K562 (cell line): ENCODE measurements around the gene CYB5RL.

Experiments used
- GTF2F1 ChIP-seq: IDR thresholded peaks from 2 replicates; pipeline ENCODE4 v1.6.1; 2011; ENCODE audit warnings: low read depth, low read length, improper control_type of control experiment
- MED1 ChIP-seq: sonication (generic); formaldehyde crosslinking; IDR thresholded peaks from 2 replicates; pipeline ENCODE4 v1.8.1; 2023; ENCODE audit warnings: missing genetic modification reagents, borderline replicate concordance
- NR2C2 ChIP-seq, 2 experiments: fragments of 200-800 bp in 1 of 2; sonication (Bioruptor generic) in 1 of 2; sonication (generic) in 1 of 2; formaldehyde crosslinking in 1 of 2; IDR thresholded peaks; 2 replicates each; pipeline versions ENCODE4 v1.6.1 to v1.8.0; 2016 to 2022; ENCODE audit warnings: mild to moderate bottlenecking in 1 of 2, missing compliant biosample characterization in 1 of 2, missing genetic modification characterization in 1 of 2, missing genetic modification reagents in 1 of 2
- POLR2G ChIP-seq: fragments of 200-400 bp; formaldehyde crosslinking; IDR thresholded peaks from 2 replicates; pipeline ENCODE4 v1.6.1; 2017; ENCODE audit warnings: low read depth, mild to moderate bottlenecking, antibody characterized with exemption, low read length, moderate library complexity
- RCOR1 ChIP-seq, 2 experiments: IDR thresholded peaks; 2 replicates each; pipeline ENCODE4 v1.6.1; 2012; ENCODE audit warnings: low read depth in 2 of 2, low read length in 2 of 2, borderline replicate concordance in 1 of 2, improper control_type of control experiment in 1 of 2
- TF ChIP-seq, protein P1 (sequence below): sonication (generic); formaldehyde crosslinking; IDR thresholded peaks from 2 replicates; pipeline ENCODE4 v1.5.0; 2020; ENCODE audit warnings: missing genetic modification reagents
- TF ChIP-seq, protein P2 (sequence below): fragments of 250-450 bp; sonication (Bioruptor Pico); IDR thresholded peaks from 2 replicates; pipeline ENCODE4 v1.5.0; 2021; ENCODE audit warnings: mild to moderate bottlenecking, borderline replicate concordance
- TF ChIP-seq, protein P3 (sequence below): sonication (generic); formaldehyde crosslinking; IDR thresholded peaks from 2 replicates; pipeline ENCODE4 v1.8.0; 2022; ENCODE audit warnings: missing genetic modification reagents, mild to moderate bottlenecking, borderline replicate concordance

DNA sequence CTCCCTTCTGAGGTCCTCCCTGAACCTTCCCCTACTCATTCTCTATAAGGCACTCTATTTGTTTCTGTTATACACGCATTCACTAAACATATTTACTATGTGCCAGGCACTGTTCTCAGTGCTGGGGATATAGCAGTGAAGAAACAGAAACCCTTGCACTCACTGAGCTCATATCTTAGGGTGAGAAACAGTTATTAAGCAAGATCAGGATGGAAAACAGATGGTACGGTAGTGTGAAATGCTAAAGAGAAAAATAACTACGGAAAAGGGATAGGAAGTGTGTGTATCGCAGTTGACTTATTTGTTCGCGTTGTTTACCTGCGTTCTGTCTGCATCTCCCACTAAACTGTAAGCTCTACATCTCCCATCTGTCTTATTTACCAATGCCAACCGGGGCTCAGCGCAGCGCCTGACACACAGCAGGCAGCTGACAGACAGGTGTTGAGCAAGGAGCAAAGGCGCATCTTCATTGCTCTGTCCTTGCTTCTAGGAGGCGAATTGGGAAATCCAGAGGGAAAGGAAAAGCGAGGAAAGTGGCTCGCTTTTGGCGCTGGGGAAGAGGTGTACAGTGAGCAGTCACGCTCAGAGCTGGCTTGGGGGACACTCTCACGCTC lies 572 bp downstream of the CYB5RL start:
- TF ChIP-seq, protein P1, sequence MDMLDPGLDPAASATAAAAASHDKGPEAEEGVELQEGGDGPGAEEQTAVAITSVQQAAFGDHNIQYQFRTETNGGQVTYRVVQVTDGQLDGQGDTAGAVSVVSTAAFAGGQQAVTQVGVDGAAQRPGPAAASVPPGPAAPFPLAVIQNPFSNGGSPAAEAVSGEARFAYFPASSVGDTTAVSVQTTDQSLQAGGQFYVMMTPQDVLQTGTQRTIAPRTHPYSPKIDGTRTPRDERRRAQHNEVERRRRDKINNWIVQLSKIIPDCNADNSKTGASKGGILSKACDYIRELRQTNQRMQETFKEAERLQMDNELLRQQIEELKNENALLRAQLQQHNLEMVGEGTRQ (CRISPR knock-in tag) = no peak
- TF ChIP-seq NR2C2 (CRISPR knock-in tag; IDR thresholded peaks at IDR 0.05) = no peak
- no peak for TF ChIP-seq NR2C2 (tag; IDR thresholded peaks at IDR 0.05)
- TF ChIP-seq GTF2F1 = no peak
- no peak for TF ChIP-seq MED1
- TF ChIP-seq POLR2G = no peak
- TF ChIP-seq, protein P2, sequence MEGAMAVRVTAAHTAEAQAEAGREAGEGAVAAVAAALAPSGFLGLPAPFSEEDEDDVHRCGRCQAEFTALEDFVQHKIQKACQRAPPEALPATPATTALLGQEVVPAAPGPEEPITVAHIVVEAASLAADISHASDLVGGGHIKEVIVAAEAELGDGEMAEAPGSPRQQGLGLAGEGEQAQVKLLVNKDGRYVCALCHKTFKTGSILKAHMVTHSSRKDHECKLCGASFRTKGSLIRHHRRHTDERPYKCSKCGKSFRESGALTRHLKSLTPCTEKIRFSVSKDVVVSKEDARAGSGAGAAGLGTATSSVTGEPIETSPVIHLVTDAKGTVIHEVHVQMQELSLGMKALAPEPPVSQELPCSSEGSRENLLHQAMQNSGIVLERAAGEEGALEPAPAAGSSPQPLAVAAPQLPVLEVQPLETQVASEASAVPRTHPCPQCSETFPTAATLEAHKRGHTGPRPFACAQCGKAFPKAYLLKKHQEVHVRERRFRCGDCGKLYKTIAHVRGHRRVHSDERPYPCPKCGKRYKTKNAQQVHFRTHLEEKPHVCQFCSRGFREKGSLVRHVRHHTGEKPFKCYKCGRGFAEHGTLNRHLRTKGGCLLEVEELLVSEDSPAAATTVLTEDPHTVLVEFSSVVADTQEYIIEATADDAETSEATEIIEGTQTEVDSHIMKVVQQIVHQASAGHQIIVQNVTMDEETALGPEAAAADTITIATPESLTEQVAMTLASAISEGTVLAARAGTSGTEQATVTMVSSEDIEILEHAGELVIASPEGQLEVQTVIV (CRISPR knock-in tag) = no peak
- TF ChIP-seq, protein P3, sequence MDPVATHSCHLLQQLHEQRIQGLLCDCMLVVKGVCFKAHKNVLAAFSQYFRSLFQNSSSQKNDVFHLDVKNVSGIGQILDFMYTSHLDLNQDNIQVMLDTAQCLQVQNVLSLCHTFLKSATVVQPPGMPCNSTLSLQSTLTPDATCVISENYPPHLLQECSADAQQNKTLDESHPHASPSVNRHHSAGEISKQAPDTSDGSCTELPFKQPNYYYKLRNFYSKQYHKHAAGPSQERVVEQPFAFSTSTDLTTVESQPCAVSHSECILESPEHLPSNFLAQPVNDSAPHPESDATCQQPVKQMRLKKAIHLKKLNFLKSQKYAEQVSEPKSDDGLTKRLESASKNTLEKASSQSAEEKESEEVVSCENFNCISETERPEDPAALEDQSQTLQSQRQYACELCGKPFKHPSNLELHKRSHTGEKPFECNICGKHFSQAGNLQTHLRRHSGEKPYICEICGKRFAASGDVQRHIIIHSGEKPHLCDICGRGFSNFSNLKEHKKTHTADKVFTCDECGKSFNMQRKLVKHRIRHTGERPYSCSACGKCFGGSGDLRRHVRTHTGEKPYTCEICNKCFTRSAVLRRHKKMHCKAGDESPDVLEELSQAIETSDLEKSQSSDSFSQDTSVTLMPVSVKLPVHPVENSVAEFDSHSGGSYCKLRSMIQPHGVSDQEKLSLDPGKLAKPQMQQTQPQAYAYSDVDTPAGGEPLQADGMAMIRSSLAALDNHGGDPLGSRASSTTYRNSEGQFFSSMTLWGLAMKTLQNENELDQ (CRISPR knock-in tag) = no peak
- no peak for TF ChIP-seq RCOR1 (IDR thresholded peaks at IDR 0.05; ENCODE audit: borderline replicate concordance in 1 of 2, low read depth in 2 of 2, low read length in 2 of 2)
